PC-3 (cell line): ENCODE measurements around the gene RAB4B. TPM values are rescaled to one million over a fixed set of nuclear protein-coding genes. Genes with fewer than 3 reads are reported as not detected.

Source experiments
- ATAC-seq: fragments of 200-7000 bp; cut with Tn5 transposase; 2 replicates; pipeline ENCODE4 v1.9.1; 2020; ENCODE audit warnings: mild to moderate bottlenecking, moderate library complexity
- BruUV-seq: library from RNA; stranded (reverse); fragments of 400-500 nt; replicated peaks from 2 replicates; lab custom pipeline; 2021; lab: Mats Ljungman, UMichigan
- CTCF ChIA-PET: fragments of 300-600 bp; sonication (Branson Sonifier 250); formaldehyde crosslinking; loops from one replicate; lab custom pipeline; 2022; ENCODE audit warnings: antibody characterized with exemption; lab: Charles Lee
- POLR2A ChIA-PET: fragments of 300-600 bp; sonication (Branson Sonifier 250); formaldehyde crosslinking; loops from one replicate; lab custom pipeline; 2022; ENCODE audit warnings: antibody characterized with exemption; ENCODE audit not compliant: unreplicated experiment; lab: Charles Lee
- DNase-seq: peaks from one replicate; pipeline ENCODE4 v3.0.0-alpha.2; 2015
- H2AFZ ChIP-seq: fragments of 300-600 bp; sonication (generic); 2 replicates; pipeline ENCODE4 v1.6.0; 2016; ENCODE audit warnings: antibody characterized with exemption, low read length
- H3F3A ChIP-seq: fragments of 300-600 bp; sonication (generic); one replicate; pipeline ENCODE4 v1.6.0; 2017; ENCODE audit warnings: antibody characterized with exemption, low read length, control low read depth, mild to moderate bottlenecking; ENCODE audit not compliant: unreplicated experiment
- H3K27ac ChIP-seq: fragments of 300-600 bp; sonication (generic); 2 replicates; pipeline ENCODE4 v1.5.1; 2016; ENCODE audit warnings: mild to moderate bottlenecking, low read length
- H3K27me3 ChIP-seq: fragments of 300-600 bp; sonication (generic); 2 replicates; pipeline ENCODE4 v1.6.1; 2016; ENCODE audit warnings: low read length, mixed read lengths
- H3K36me3 ChIP-seq: fragments of 300-600 bp; sonication (generic); 2 replicates; pipeline ENCODE4 v1.6.1; 2016; ENCODE audit warnings: low read depth, mixed run types, low read length, mixed read lengths
- H3K4me1 ChIP-seq: fragments of 300-600 bp; sonication (generic); 2 replicates; pipeline ENCODE4 v1.5.1; 2016; ENCODE audit warnings: low read length; ENCODE audit not compliant: insufficient read depth
- H3K4me2 ChIP-seq: fragments of 300-600 bp; sonication (generic); 2 replicates; pipeline ENCODE4 v1.6.0; 2016; ENCODE audit warnings: low read length
- H3K4me3 ChIP-seq: fragments of 300-600 bp; sonication (generic); 2 replicates; pipeline ENCODE4 v1.5.1; 2016; ENCODE audit warnings: mild to moderate bottlenecking, low read length, mixed read lengths
- H3K79me2 ChIP-seq: fragments of 300-600 bp; sonication (generic); 2 replicates; pipeline ENCODE4 v1.6.1; 2017; ENCODE audit warnings: low read length, mixed read lengths
- H3K9ac ChIP-seq: fragments of 300-600 bp; sonication (generic); 2 replicates; pipeline ENCODE4 v1.6.0; 2016; ENCODE audit warnings: mild to moderate bottlenecking, low read length
- H3K9me2 ChIP-seq: fragments of 300-600 bp; sonication (generic); replicated peaks from 2 replicates; pipeline ENCODE4 v1.6.1; 2016; ENCODE audit warnings: mixed run types, low read length, mixed read lengths
- H3K9me3 ChIP-seq: fragments of 300-600 bp; sonication (generic); 2 replicates; pipeline ENCODE4 v1.6.1; 2016; ENCODE audit warnings: low read length, mixed read lengths
- H4K20me1 ChIP-seq: fragments of 300-600 bp; sonication (generic); 2 replicates; pipeline ENCODE4 v1.6.1; 2016; ENCODE audit warnings: low read length, mixed read lengths
- CTCF ChIP-seq: fragments of 300-600 bp; sonication (generic); conservative IDR thresholded peaks from 2 replicates; pipeline ENCODE4 v1.5.1; 2017; ENCODE audit warnings: antibody characterized with exemption, low read depth, mild to moderate bottlenecking, low read length
- EZH2 ChIP-seq: fragments of 300-600 bp; sonication (generic); IDR thresholded peaks from one replicate; pipeline ENCODE4 v1.6.1; 2017; ENCODE audit warnings: antibody characterized with exemption, mild to moderate bottlenecking, low read length; ENCODE audit not compliant: unreplicated experiment
- EZH2phosphoT487 ChIP-seq: fragments of 300-600 bp; sonication (generic); IDR thresholded peaks from 2 replicates; pipeline ENCODE4 v1.6.1; 2018; ENCODE audit warnings: mild to moderate bottlenecking, antibody characterized with exemption, low read length, borderline replicate concordance
- intact Hi-C: fragments of 100-400 bp; cut with micrococcal nuclease; formaldehyde crosslinking; loops from 2 replicates; pipeline ENCODE4 v1.9.0; 2023
- total RNA-seq: library from RNA; depleted of rRNA; stranded (reverse); fragments of >200 nt; gene quantifications from 2 replicates; pipeline ENCODE4 v1.2.3, GENCODE V29; 2014

Gene RAB4B
- total RNA-seq, 1 experiment from 2014 or later, result 7.4 TPM

- ATAC-seq, result peak; percentile 87
- no TSS peak for BruUV-seq
- peak within 1 kb of the TSS; percentile 85 for H3K4me3 ChIP-seq
These were observed 20.9 kb downstream of the RAB4B start, which contains the start of gene EGLN2 for GRCh38 chr19:40798683-40799557. EGLN2 (plus strand) TSS chr19:40799191; CDS start chr19:40800573, 1,382 bp downstream.

GRCh38 chr19:40799558-40800338 lies 21.7 kb downstream of the RAB4B start:
- H3K4me3 ChIP-seq, result peak overlapping the region; percentile 85
- intact Hi-C loops, result loop anchor here (10.0 kb wide), 1 partner anchor 135 kb away; no protein-coding TSS in a partner anchor
- H3F3A ChIP-seq, result no peaks in the 10 kb centered on the region
- ChIA-PET POLR2A (interaction anchor here (0.6 kb wide), 2 partner anchors 114 to 345 kb away, joined by 4 to 17 read pairs; no protein-coding TSS in a partner anchor), CTCF (no interaction called here)
- H4K20me1 ChIP-seq, result peaks cover 15% of the 10 kb centered on the region; the same call in 1 of the 2 replicates
- no peaks in the 10 kb centered on the region for H3K9me3 ChIP-seq
- DNase-seq (no peak), ATAC-seq (0 out of 2 replicates have a peak, but pooled peaks have one; percentile 6)
- H3K79me2 ChIP-seq, result peaks cover 53% of the 10 kb centered on the region
- H3K36me3 ChIP-seq, result no peaks in the 10 kb centered on the region
- no TSS peak for BruUV-seq
- H3K27me3 ChIP-seq, result no peaks in the 10 kb centered on the region
- no peak overlapping the region for H3K27ac ChIP-seq
- peak overlapping the region; percentile 92 for H3K4me2 ChIP-seq
- H3K4me1 ChIP-seq, result peaks cover 36% of the 10 kb centered on the region
- H2AFZ ChIP-seq, result no peak overlapping the region
- no peaks in the 10 kb centered on the region for H3K9me2 ChIP-seq
- peak overlapping the region; percentile 71 for H3K9ac ChIP-seq
- TF ChIP-seq EZH2phosphoT487, result no peak
- TF ChIP-seq CTCF, result no peak

More at GRCh38 chr19:40798683-40799557, 20.9 kb downstream of the RAB4B start, which contains the start of gene EGLN2:
- Histone ChIP-seq H3K4me2 (peak within 1 kb of the TSS; percentile 92), H3K79me2 (peaks cover 44% of the 10 kb centered on the region), H3F3A (no peaks in the 10 kb centered on the region), H3K27me3 (no peaks in the 10 kb centered on the region), H3K9me3 (no peaks in the 10 kb centered on the region), H3K36me3 (no peaks in the 10 kb centered on the region), H3K27ac (peak within 1 kb of the TSS; percentile 41), H2AFZ (peak within 1 kb of the TSS; percentile 97), H4K20me1 (peaks cover 15% of the 10 kb centered on the region; the same call in 1 of the 2 replicates), H3K9me2 (no peaks in the 10 kb centered on the region), H3K9ac (peak within 1 kb of the TSS; percentile 71), H3K4me1 (peaks cover 36% of the 10 kb centered on the region)
- ChIA-PET POLR2A (interaction anchor here (0.6 kb wide), 3 partner anchors 20 to 345 kb away, joined by 4 to 17 read pairs (median 4); no protein-coding TSS in a partner anchor), CTCF (interaction anchor here (0.5 to 0.6 kb wide), 2 partner anchors 9 to 22 kb away, joined by 3 read pairs; no protein-coding TSS in a partner anchor)
- peak; percentile 96 for DNase-seq
- TF ChIP-seq EZH2 (no peak), CTCF (no peak), EZH2phosphoT487 (no peak)
- intact Hi-C loops, result loop anchor here (1.0 to 10.0 kb wide), 2 partner anchors 110 to 134 kb away; no protein-coding TSS in a partner anchor
